ENCODE results near the gene SIGLECL1.

DNA sequence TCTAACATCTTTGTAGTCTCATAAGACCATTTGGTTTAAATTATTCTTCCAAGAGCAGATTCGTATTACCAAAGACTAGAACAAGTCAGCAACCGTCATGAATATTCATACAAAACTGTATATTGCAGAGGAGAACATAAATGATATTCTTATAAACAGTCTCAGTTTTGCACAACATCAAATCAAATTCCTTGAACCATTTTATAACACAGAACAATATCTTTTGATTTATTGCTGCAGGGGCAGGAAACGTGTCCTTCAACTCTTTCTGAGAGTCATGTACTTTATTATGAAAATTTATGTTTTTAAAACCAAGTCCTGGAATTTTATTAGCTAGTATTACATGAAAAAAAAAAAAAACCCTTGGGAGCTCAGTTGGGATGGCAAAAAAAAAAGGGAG, 26.2 kb downstream of the SIGLECL1 start:
- TF ChIP-seq, protein P1, sequence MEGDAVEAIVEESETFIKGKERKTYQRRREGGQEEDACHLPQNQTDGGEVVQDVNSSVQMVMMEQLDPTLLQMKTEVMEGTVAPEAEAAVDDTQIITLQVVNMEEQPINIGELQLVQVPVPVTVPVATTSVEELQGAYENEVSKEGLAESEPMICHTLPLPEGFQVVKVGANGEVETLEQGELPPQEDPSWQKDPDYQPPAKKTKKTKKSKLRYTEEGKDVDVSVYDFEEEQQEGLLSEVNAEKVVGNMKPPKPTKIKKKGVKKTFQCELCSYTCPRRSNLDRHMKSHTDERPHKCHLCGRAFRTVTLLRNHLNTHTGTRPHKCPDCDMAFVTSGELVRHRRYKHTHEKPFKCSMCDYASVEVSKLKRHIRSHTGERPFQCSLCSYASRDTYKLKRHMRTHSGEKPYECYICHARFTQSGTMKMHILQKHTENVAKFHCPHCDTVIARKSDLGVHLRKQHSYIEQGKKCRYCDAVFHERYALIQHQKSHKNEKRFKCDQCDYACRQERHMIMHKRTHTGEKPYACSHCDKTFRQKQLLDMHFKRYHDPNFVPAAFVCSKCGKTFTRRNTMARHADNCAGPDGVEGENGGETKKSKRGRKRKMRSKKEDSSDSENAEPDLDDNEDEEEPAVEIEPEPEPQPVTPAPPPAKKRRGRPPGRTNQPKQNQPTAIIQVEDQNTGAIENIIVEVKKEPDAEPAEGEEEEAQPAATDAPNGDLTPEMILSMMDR (IDR thresholded peaks at IDR 0.05; ENCODE audit: low read depth, low read length): no peak
- TF ChIP-seq EZH2phosphoT487 (IDR thresholded peaks at IDR 0.05; ENCODE audit: low read depth): no peak
